ENCODE data around the gene CLEC20A.

DNA sequence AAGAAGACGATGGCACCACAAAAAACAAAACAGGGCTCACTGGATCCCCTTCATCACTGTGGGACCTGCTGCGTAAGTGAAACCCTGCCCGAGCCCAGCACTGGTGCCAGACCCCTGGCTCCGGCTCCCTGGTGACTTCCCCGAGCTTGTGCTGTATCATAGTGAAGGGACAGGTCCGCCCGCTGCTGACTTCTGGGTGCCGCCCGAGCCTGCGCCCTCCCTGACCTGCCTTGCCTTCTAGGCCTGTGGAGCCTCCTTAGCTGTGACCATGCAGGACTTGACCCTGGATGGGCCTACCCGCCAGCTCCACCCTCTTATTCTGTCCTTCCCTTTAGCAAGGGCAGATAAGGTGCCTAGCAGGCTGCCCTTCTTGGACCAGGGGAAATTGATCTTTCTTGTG, 24.0 kb upstream of the CLEC20A start:
- TF ChIP-seq, protein P1, sequence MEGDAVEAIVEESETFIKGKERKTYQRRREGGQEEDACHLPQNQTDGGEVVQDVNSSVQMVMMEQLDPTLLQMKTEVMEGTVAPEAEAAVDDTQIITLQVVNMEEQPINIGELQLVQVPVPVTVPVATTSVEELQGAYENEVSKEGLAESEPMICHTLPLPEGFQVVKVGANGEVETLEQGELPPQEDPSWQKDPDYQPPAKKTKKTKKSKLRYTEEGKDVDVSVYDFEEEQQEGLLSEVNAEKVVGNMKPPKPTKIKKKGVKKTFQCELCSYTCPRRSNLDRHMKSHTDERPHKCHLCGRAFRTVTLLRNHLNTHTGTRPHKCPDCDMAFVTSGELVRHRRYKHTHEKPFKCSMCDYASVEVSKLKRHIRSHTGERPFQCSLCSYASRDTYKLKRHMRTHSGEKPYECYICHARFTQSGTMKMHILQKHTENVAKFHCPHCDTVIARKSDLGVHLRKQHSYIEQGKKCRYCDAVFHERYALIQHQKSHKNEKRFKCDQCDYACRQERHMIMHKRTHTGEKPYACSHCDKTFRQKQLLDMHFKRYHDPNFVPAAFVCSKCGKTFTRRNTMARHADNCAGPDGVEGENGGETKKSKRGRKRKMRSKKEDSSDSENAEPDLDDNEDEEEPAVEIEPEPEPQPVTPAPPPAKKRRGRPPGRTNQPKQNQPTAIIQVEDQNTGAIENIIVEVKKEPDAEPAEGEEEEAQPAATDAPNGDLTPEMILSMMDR (conservative IDR thresholded peaks at IDR 0.05 in 1 of 2, IDR thresholded peaks at IDR 0.05 in 1 of 2; ENCODE audit: low read depth in 1 of 2, low read length in 2 of 2) = no peak
- TF ChIP-seq EZH2 (IDR thresholded peaks at IDR 0.05; ENCODE audit: low read length, missing control alignments) = no peak

All from fibroblast of lung (primary cell).